Tibial nerve (tissue), 4 donors: Measurements from ENCODE around the gene GABRD.

Experiments used
- EP300 ChIP-seq, 2 donors: sonication (generic); formaldehyde crosslinking; IDR thresholded peaks; one replicate each; pipeline ENCODE4 v1.6.1; 2017; ENCODE audit warnings: antibody characterized with exemption in 2 of 2, mild to moderate bottlenecking in 1 of 2
- POLR2A ChIP-seq, 2 donors: fragments of 450-650 bp; IDR thresholded peaks; one replicate each; pipeline ENCODE4 v1.6.1; 2017; ENCODE audit warnings: antibody characterized with exemption in 2 of 2, mild to moderate bottlenecking in 2 of 2, moderate library complexity in 2 of 2
- TF ChIP-seq, protein P1 (sequence below), 5 experiments: fragments of 200-600 bp in 3 of 5; fragments of 450-650 bp in 2 of 5; sonication (generic) in 3 of 5; IDR thresholded peaks; one replicate each; pipeline ENCODE4 v1.5.1; 2016 to 2019; ENCODE audit warnings: antibody characterized with exemption in 5 of 5, mild to moderate bottlenecking in 3 of 5, moderate library complexity in 2 of 5

DNA sequence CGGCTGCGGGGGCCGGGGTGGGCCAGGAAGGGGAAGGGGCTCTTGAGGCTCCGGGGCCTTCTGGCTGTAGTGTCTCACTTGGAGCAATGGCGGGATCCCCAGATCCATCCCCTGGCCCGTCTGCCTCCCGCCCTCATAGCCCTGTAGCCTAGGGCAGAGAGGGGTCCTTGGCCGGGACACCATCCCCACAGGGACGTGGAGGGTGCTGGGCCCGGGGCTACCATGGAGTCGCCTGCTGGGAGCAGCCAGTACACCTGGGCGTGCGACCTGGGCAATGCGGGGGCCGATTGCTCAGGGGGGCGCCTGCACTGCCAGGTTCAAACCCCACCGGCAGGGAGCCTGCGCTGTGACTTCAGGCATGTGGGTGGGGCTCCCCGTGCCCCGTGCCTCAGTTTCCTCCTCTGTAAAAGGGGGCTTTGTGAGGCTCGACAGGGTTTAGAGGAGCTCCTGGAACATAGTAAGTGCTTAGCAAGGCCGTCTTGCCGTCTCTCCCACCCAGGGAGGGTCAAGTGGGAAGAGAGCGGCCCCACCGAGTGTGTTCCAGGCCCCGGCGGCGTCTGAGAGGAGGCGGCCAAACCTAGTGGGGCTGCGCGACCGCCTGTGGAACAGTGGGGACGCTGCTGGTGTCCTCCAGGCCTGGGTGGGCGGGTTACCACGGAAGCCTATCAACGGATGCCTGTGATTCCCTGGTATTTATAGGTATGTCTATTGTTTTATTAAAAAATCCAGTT, 51.8 kb downstream of the GABRD start:
- TF ChIP-seq, protein P1, sequence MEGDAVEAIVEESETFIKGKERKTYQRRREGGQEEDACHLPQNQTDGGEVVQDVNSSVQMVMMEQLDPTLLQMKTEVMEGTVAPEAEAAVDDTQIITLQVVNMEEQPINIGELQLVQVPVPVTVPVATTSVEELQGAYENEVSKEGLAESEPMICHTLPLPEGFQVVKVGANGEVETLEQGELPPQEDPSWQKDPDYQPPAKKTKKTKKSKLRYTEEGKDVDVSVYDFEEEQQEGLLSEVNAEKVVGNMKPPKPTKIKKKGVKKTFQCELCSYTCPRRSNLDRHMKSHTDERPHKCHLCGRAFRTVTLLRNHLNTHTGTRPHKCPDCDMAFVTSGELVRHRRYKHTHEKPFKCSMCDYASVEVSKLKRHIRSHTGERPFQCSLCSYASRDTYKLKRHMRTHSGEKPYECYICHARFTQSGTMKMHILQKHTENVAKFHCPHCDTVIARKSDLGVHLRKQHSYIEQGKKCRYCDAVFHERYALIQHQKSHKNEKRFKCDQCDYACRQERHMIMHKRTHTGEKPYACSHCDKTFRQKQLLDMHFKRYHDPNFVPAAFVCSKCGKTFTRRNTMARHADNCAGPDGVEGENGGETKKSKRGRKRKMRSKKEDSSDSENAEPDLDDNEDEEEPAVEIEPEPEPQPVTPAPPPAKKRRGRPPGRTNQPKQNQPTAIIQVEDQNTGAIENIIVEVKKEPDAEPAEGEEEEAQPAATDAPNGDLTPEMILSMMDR (IDR thresholded peaks at IDR 0.05) = no peak
- TF ChIP-seq EP300 (IDR thresholded peaks at IDR 0.05) = no peak
- no peak for TF ChIP-seq POLR2A (IDR thresholded peaks at IDR 0.05)
